Esophagus squamous epithelium (tissue), 4 donors: ENCODE results near the gene COL4A1.

ENCODE experiments used
- POLR2A ChIP-seq, 4 donors: fragments of 450-650 bp; IDR thresholded peaks; one replicate each; pipeline ENCODE4 v1.6.1; 2017; ENCODE audit warnings: antibody characterized with exemption in 4 of 4, mild to moderate bottlenecking in 4 of 4, moderate library complexity in 3 of 4
- TF ChIP-seq, protein P1 (sequence below), 6 experiments: fragments of 450-650 bp in 4 of 6; fragments of 200-600 bp in 2 of 6; sonication (generic) in 2 of 6; IDR thresholded peaks; one replicate each; pipeline ENCODE4 v1.5.1; 2016 to 2019; ENCODE audit warnings: antibody characterized with exemption in 6 of 6, mild to moderate bottlenecking in 4 of 6, moderate library complexity in 4 of 6

DNA sequence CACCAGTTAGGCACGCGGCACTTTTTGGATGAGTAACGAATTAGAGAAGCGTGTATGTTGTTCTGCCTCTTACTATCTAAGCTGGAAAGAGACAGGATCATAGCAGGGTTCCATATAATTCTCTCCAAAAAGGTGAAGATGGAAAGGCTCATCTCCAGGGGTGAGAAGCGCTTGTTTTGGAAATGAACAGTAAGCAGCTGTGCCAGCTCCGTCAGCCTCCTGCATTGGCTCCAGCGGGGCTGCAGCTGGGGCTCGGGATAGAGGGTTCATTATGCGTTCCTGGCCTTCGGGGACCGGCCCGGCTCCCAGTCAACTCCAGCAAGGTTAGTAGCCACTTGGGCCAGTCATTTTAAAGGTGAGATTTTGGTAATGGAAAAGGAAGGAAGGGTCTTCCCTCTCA, 155.5 kb downstream of the COL4A1 start:
- TF ChIP-seq, protein P1, sequence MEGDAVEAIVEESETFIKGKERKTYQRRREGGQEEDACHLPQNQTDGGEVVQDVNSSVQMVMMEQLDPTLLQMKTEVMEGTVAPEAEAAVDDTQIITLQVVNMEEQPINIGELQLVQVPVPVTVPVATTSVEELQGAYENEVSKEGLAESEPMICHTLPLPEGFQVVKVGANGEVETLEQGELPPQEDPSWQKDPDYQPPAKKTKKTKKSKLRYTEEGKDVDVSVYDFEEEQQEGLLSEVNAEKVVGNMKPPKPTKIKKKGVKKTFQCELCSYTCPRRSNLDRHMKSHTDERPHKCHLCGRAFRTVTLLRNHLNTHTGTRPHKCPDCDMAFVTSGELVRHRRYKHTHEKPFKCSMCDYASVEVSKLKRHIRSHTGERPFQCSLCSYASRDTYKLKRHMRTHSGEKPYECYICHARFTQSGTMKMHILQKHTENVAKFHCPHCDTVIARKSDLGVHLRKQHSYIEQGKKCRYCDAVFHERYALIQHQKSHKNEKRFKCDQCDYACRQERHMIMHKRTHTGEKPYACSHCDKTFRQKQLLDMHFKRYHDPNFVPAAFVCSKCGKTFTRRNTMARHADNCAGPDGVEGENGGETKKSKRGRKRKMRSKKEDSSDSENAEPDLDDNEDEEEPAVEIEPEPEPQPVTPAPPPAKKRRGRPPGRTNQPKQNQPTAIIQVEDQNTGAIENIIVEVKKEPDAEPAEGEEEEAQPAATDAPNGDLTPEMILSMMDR (IDR thresholded peaks at IDR 0.05): no peak
- TF ChIP-seq POLR2A (IDR thresholded peaks at IDR 0.05): no peak
